HepG2 (cell line): ENCODE measurements around the gene SYCE3. TPM values are rescaled to one million over a fixed set of nuclear protein-coding genes. Genes with fewer than 3 reads are reported as not detected.
A peak's percentile ranks its signal among the peaks of the same experiment; 100 is the strongest.

ENCODE experiments used
- ATAC-seq: fragments of 200-7000 bp; cut with Tn5 transposase; 3 replicates; pipeline ENCODE4 v1.9.1; 2020; ENCODE audit warnings: mild to moderate bottlenecking, moderate library complexity
- BruUV-seq: library from RNA; stranded (reverse); fragments of 400-500 nt; replicated peaks from 2 replicates; lab custom pipeline; 2021; lab: Mats Ljungman, UMichigan
- CTCF ChIA-PET: fragments of 300-600 bp; formaldehyde crosslinking; extraction: SDS; loops from one replicate; lab custom pipeline; 2021; ENCODE audit warnings: low total read pairs, inconsistent platforms, low intra/inter-chr PET ratio; lab: Yijun Ruan, JAX
- POLR2A ChIA-PET: fragments of 350-600 bp; sonication (Branson Sonifier 250); formaldehyde crosslinking; loops from one replicate; lab custom pipeline; 2020; ENCODE audit warnings: antibody characterized with exemption, inconsistent platforms; lab: Yijun Ruan, JAX
- DNase-seq: peaks from one replicate; pipeline ENCODE4 v3.0.0-alpha.2; 2015; ENCODE audit warnings: low spot score
- FAIRE-seq: peaks from 3 replicates; lab custom pipeline; 2011; peaks lifted over from hg19 to GRCh38; lab: Jason Lieb, UNC
- H2AFZ ChIP-seq: one replicate; pipeline ENCODE4 v1.6.1; 2011; ENCODE audit warnings: low read length, inconsistent platforms
- H3K27ac ChIP-seq: fragments of 300-600 bp; 3 replicates; pipeline ENCODE4 v1.8.0; 2011; ENCODE audit warnings: mixed run types, mild to moderate bottlenecking, mixed read lengths, low read length, inconsistent platforms; ENCODE audit not compliant: insufficient read depth; ENCODE audit errors: extremely low read length
- H3K27me3 ChIP-seq, 2 experiments: fragments of 200-600 bp in 1 of 2; 2 replicates in 1 of 2; 3 replicates in 1 of 2; pipeline versions ENCODE4 v1.6.0 to v1.8.0; 2011; ENCODE audit warnings: low read length in 2 of 2, mild to moderate bottlenecking in 2 of 2, moderate library complexity in 2 of 2, inconsistent platforms in 1 of 2; ENCODE audit not compliant: insufficient read depth in 2 of 2, control insufficient read depth in 1 of 2
- H3K36me3 ChIP-seq, 2 experiments: fragments of 200-600 bp in 1 of 2; replicated peaks in 1 of 2; 2 replicates in 1 of 2; 3 replicates in 1 of 2; pipeline versions ENCODE4 v1.5.1 to v1.8.0; 2011; ENCODE audit warnings: low read length in 2 of 2, inconsistent platforms in 1 of 2; ENCODE audit not compliant: insufficient read depth in 2 of 2, control insufficient read depth in 1 of 2
- H3K4me1 ChIP-seq: 2 replicates; pipeline ENCODE4 v1.5.1; 2012; ENCODE audit warnings: low read length, inconsistent platforms; ENCODE audit not compliant: insufficient read depth
- H3K4me2 ChIP-seq: 2 replicates; pipeline ENCODE4 v1.6.0; 2011; ENCODE audit warnings: low read depth, low read length, inconsistent platforms
- H3K4me3 ChIP-seq, 3 experiments: fragments of 200-600 bp in 1 of 3; sonication (generic), shearing (Covaris generic) in 1 of 3; replicated peaks in 1 of 3; 2 replicates each; pipeline ENCODE4 v1.5.1; 2011 to 2016; ENCODE audit warnings: low read length in 3 of 3, inconsistent platforms in 2 of 3, low read depth in 2 of 3, mild to moderate bottlenecking in 2 of 3, control low read depth in 1 of 3, mixed read lengths in 1 of 3; ENCODE audit not compliant: insufficient read depth in 1 of 3
- H3K79me2 ChIP-seq: one replicate; pipeline ENCODE4 v1.6.1; 2011; ENCODE audit warnings: low read length, inconsistent platforms; ENCODE audit not compliant: insufficient read depth
- H3K9ac ChIP-seq: 2 replicates; pipeline ENCODE4 v1.6.0; 2011; ENCODE audit warnings: mild to moderate bottlenecking, low read depth, low read length, inconsistent platforms; ENCODE audit not compliant: insufficient read depth
- H3K9me3 ChIP-seq: 2 replicates; pipeline ENCODE4 v1.5.1; 2012; ENCODE audit warnings: mild to moderate bottlenecking, low read length
- H4K20me1 ChIP-seq: 2 replicates; pipeline ENCODE4 v1.6.0; 2011; ENCODE audit warnings: inconsistent platforms, mild to moderate bottlenecking, low read length, moderate library complexity; ENCODE audit not compliant: insufficient read depth
- HDAC6 ChIP-seq: fragments of 200-600 bp; sonication (generic); IDR thresholded peaks from 2 replicates; pipeline ENCODE4 v1.7.0; 2017; ENCODE audit warnings: mild to moderate bottlenecking, antibody characterized with exemption, low read length, low read depth
- NCOA1 ChIP-seq: sonication (generic); formaldehyde crosslinking; IDR thresholded peaks from 2 replicates; pipeline ENCODE4 v1.9.0; 2021; ENCODE audit warnings: missing genetic modification reagents
- NR2F2 ChIP-seq: IDR thresholded peaks from 2 replicates; pipeline ENCODE4 v1.6.1; 2012; ENCODE audit warnings: low read depth, inconsistent platforms, borderline replicate concordance
- RBFOX2 ChIP-seq: fragments of 200-400 bp; formaldehyde crosslinking; IDR thresholded peaks from 2 replicates; pipeline ENCODE4 v1.6.1; 2017; ENCODE audit warnings: low read depth, mild to moderate bottlenecking, low read length
- RFXAP ChIP-seq: sonication (generic); formaldehyde crosslinking; IDR thresholded peaks from 2 replicates; pipeline ENCODE4 v1.4.0; 2020; ENCODE audit warnings: missing genetic modification reagents, borderline replicate concordance
- SKI ChIP-seq: fragments of 450-650 bp; IDR thresholded peaks from one replicate; pipeline ENCODE4 v1.6.1; 2018; ENCODE audit warnings: mild to moderate bottlenecking; ENCODE audit not compliant: partially characterized antibody
- SP140L ChIP-seq: sonication (generic); formaldehyde crosslinking; IDR thresholded peaks from 2 replicates; pipeline ENCODE4 v1.4.0; 2020; ENCODE audit warnings: missing genetic modification reagents, borderline replicate concordance
- ZNF205 ChIP-seq: IDR thresholded peaks from 2 replicates; pipeline ENCODE4 v1.6.1; 2018; ENCODE audit warnings: missing biosample characterization, missing genetic modification reagents
- ZNF367 ChIP-seq: sonication (generic); formaldehyde crosslinking; IDR thresholded peaks from 2 replicates; pipeline ENCODE4 v1.4.0; 2020; ENCODE audit warnings: missing genetic modification reagents, borderline replicate concordance
- ZNF460 ChIP-seq: sonication (generic); formaldehyde crosslinking; IDR thresholded peaks from 2 replicates; pipeline ENCODE4 v1.5.1; 2020; ENCODE audit warnings: missing genetic modification reagents, mild to moderate bottlenecking, borderline replicate concordance
- ZNF556 ChIP-seq: sonication (generic); formaldehyde crosslinking; IDR thresholded peaks from 2 replicates; pipeline ENCODE4 v1.4.0; 2020; ENCODE audit warnings: mild to moderate bottlenecking, missing genetic modification reagents, borderline replicate concordance
- ZNF773 ChIP-seq: sonication (generic); formaldehyde crosslinking; IDR thresholded peaks from 2 replicates; pipeline ENCODE4 v1.4.0; 2020; ENCODE audit warnings: missing genetic modification reagents, borderline replicate concordance
- WGBS: methylation state at CpG from one replicate; pipeline ENCODE4 v1.1.6; 2017; ENCODE audit warnings: low lambda C conversion rate; 5-methylcytosine and 5-hydroxymethylcytosine counted together
- in situ Hi-C: cut with HindIII; loops from 2 replicates; pipeline ENCODE4 v1.10.0; 2017; ENCODE audit warnings: low pct_unique_long_range_greater_than_20kb; ENCODE audit not compliant: extremely low pct_ligation_motif_present
- intact Hi-C: fragments of 100-400 bp; cut with micrococcal nuclease; formaldehyde crosslinking; loops from one replicate; pipeline ENCODE4 v1.10.0; 2022; ENCODE audit not compliant: unreplicated experiment
- polyA plus RNA-seq, 8 experiments: library from polyadenylated mRNA; depleted of rRNA in 3 of 8; stranded (reverse) in 7 of 8; unstranded in 1 of 8; fragments of >200 nt; fragmentation: Illumina TruSeq in 4 of 8; extraction: Trizol in 4 of 8; gene quantifications; 2 replicates each; pipeline versions ENCODE4 v1.2.1 to v1.2.3, GENCODE V29; 2011 to 2016; ENCODE audit warnings: low read depth in 4 of 8, missing spikeins in 1 of 8, mixed read lengths in 1 of 8; ENCODE audit not compliant: insufficient read depth in 1 of 8
- total RNA-seq, 5 experiments: library from RNA; depleted of rRNA; stranded (reverse); fragments of >200 nt; fragmentation: Illumina TruSeq; extraction: Trizol; gene quantifications; 2 replicates each; pipeline ENCODE4 v1.2.3, GENCODE V29; 2016; ENCODE audit warnings: low read depth in 1 of 5
- TF ChIP-seq, protein P1 (sequence below): IDR thresholded peaks from 2 replicates; pipeline ENCODE4 v1.6.1; 2016
- TF ChIP-seq, protein P2 (sequence below): sonication (generic); formaldehyde crosslinking; IDR thresholded peaks from 2 replicates; pipeline ENCODE4 v1.4.0; 2020; ENCODE audit warnings: low read depth, mild to moderate bottlenecking, missing genetic modification reagents
- TF ChIP-seq, protein P3 (sequence below): sonication (generic); formaldehyde crosslinking; IDR thresholded peaks from 2 replicates; pipeline ENCODE4 v1.4.0; 2020; ENCODE audit warnings: missing genetic modification reagents
- TF ChIP-seq, protein P4 (sequence below): sonication (generic); formaldehyde crosslinking; IDR thresholded peaks from 2 replicates; pipeline ENCODE4 v1.8.0; 2022; ENCODE audit warnings: mild to moderate bottlenecking, missing genetic modification reagents; ENCODE audit not compliant: insufficient replicate concordance
- TF ChIP-seq, protein P5 (sequence below): sonication (generic); formaldehyde crosslinking; IDR thresholded peaks from 2 replicates; pipeline ENCODE4 v1.4.0; 2020; ENCODE audit warnings: mild to moderate bottlenecking, missing genetic modification reagents

SYCE3 gene
- total and polyA plus RNA-seq, 2 of the 13 experiments (the other 11 are each of a cell fraction or from before 2014, with no cell fraction given): not detected

DNA sequence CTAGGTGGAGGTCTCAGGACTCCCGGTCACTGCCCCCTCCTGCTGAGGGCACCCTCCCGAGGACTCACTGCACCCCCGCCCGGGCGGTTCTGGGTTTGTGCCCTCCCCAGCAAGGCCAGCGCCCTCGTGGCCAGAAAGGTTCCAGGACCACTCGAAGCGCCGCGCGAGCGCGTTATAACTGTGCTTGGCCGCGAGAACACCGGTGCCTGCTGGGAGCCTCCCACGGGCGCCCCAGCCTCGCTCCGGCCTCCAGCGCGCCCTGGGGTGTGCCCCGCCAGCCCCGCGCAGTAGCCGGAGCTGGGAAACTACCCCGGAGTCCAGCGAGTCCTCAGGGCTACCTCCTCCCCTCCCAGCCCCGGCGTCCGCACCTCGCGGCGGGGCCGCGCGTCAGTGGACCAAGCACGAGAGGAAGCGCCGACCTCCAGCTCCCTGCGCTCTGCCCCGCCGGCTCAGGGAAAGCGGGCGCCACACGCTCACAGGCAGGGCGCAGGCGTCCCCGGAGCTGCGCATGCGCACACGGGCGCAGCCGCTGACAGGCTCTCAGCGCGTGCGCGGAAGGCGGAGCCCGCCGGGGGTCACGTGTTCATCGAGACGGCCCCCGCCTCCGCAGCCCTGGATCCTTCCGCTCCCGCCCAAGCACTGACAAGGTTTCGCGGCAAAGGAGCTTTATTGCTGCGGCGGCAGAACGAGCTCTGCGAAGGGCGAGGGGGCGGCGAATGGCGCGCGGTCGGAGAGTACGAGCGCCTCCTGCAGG lies 37.4 kb downstream of the SYCE3 start, which contains the start of gene SCO2:
TSS of gene SCO2 (minus strand) at position 495 of the 754 bp plus-strand sequence. CDS start 1,187 bp downstream, outside the sequence.
- DNase-seq: peak; percentile 90
- peak within 1 kb of the TSS; percentile 100 for H3K4me2 ChIP-seq
- ATAC-seq: peak; percentile 54
- WGBS: 0% methylated on average over 3 of the region's 84 CpGs
- intact Hi-C loops (loop anchor here (1.0 to 5.0 kb wide), 2 partner anchors 17 to 37 kb away; partner anchors contain the start of genes NCAPH2 and SYCE3), in situ Hi-C loops (no loop called here)
- peaks cover 19% of the 10 kb centered on the region for H4K20me1 ChIP-seq
- H3K36me3 ChIP-seq: peaks cover 6 to 27% of the 10 kb centered on the region in 2 experiments; a peak in 4 of 5 replicates
- ChIA-PET CTCF (no interaction called here), POLR2A (interaction anchor here (0.7 to 4.2 kb wide), 43 partner anchors 8 to 283 kb away, joined by 3 to 97 read pairs (median 5); partner anchors contain the start of genes ADM2, ARSA, CHKB and DENND6B)
- peak within 1 kb of the TSS; percentile 91 for H3K9ac ChIP-seq
- no peaks in the 10 kb centered on the region for H3K27me3 ChIP-seq
- H3K79me2 ChIP-seq: peaks cover 20% of the 10 kb centered on the region
- peak; percentile 76 for FAIRE-seq
- H3K27ac ChIP-seq: peak within 1 kb of the TSS; percentile 94
- TSS peak; percentile 78 for BruUV-seq
- no peaks in the 10 kb centered on the region for H3K9me3 ChIP-seq
- peaks cover 51% of the 10 kb centered on the region for H3K4me1 ChIP-seq
- no peak within 1 kb of the TSS for H2AFZ ChIP-seq
- H3K4me3 ChIP-seq: peak within 1 kb of the TSS; percentile 70 to 84 (median 83)
- peak; percentile 36 for TF ChIP-seq SKI
- peak; percentile 58; the same call in 1 of the 2 replicates for TF ChIP-seq ZNF773
- peak; percentile 71; the same call in 1 of the 2 replicates for TF ChIP-seq ZNF367
- TF ChIP-seq ZNF460 (CRISPR knock-in tag): no peak; the same call in 1 of the 2 replicates
- TF ChIP-seq SP140L (CRISPR knock-in tag): 0 out of 2 replicates have a peak, but pooled peaks have one; percentile 38
- 0 out of 2 replicates have a peak, but pooled peaks have one; percentile 14 for TF ChIP-seq RFXAP
- TF ChIP-seq HDAC6: no peak
- TF ChIP-seq ZNF205 (CRISPR knock-in tag): peak; percentile 87; the same call in 1 of the 2 replicates
- TF ChIP-seq NR2F2: peak; percentile 4; the same call in 1 of the 2 replicates
- TF ChIP-seq NCOA1 (CRISPR knock-in tag): peak; percentile 52
- peak; percentile 26; the same call in 1 of the 2 replicates for TF ChIP-seq ZNF556
- TF ChIP-seq, protein P1, sequence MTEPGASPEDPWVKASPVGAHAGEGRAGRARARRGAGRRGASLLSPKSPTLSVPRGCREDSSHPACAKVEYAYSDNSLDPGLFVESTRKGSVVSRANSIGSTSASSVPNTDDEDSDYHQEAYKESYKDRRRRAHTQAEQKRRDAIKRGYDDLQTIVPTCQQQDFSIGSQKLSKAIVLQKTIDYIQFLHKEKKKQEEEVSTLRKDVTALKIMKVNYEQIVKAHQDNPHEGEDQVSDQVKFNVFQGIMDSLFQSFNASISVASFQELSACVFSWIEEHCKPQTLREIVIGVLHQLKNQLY (CRISPR knock-in tag): peak; percentile 56; the same call in 1 of the 2 replicates
- TF ChIP-seq, protein P2, sequence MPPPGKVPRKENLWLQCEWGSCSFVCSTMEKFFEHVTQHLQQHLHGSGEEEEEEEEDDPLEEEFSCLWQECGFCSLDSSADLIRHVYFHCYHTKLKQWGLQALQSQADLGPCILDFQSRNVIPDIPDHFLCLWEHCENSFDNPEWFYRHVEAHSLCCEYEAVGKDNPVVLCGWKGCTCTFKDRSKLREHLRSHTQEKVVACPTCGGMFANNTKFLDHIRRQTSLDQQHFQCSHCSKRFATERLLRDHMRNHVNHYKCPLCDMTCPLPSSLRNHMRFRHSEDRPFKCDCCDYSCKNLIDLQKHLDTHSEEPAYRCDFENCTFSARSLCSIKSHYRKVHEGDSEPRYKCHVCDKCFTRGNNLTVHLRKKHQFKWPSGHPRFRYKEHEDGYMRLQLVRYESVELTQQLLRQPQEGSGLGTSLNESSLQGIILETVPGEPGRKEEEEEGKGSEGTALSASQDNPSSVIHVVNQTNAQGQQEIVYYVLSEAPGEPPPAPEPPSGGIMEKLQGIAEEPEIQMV (CRISPR knock-in tag): no peak
- TF ChIP-seq, protein P3, sequence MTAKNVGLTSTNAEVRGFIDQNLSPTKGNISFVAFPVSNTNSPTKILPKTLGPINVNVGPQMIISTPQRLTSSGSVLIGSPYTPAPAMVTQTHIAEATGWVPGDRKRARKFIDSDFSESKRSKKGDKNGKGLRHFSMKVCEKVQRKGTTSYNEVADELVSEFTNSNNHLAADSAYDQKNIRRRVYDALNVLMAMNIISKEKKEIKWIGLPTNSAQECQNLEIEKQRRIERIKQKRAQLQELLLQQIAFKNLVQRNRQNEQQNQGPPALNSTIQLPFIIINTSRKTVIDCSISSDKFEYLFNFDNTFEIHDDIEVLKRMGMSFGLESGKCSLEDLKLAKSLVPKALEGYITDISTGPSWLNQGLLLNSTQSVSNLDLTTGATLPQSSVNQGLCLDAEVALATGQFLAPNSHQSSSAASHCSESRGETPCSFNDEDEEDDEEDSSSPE: peak; percentile 93
- peak; percentile 97 for TF ChIP-seq RBFOX2
- TF ChIP-seq, protein P4, sequence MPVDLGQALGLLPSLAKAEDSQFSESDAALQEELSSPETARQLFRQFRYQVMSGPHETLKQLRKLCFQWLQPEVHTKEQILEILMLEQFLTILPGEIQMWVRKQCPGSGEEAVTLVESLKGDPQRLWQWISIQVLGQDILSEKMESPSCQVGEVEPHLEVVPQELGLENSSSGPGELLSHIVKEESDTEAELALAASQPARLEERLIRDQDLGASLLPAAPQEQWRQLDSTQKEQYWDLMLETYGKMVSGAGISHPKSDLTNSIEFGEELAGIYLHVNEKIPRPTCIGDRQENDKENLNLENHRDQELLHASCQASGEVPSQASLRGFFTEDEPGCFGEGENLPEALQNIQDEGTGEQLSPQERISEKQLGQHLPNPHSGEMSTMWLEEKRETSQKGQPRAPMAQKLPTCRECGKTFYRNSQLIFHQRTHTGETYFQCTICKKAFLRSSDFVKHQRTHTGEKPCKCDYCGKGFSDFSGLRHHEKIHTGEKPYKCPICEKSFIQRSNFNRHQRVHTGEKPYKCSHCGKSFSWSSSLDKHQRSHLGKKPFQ: peak; percentile 44
- TF ChIP-seq, protein P5, sequence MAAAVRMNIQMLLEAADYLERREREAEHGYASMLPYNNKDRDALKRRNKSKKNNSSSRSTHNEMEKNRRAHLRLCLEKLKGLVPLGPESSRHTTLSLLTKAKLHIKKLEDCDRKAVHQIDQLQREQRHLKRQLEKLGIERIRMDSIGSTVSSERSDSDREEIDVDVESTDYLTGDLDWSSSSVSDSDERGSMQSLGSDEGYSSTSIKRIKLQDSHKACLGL (CRISPR knock-in tag): peak; percentile 79
